H1 (cell line): ENCODE data around the gene EXT2. TPM values are rescaled to one million over a fixed set of nuclear protein-coding genes. Genes with fewer than 3 reads are reported as not detected.

Experiments used
- CTCF ChIA-PET: fragments of 300-600 bp; sonication (Branson Sonifier 250); formaldehyde crosslinking; loops from one replicate; lab custom pipeline; 2021; ENCODE audit not compliant: partially characterized antibody; lab: Charles Lee
- POLR2A ChIA-PET: fragments of 300-600 bp; sonication (Branson Sonifier 250); formaldehyde crosslinking; loops from one replicate; lab custom pipeline; 2021; ENCODE audit warnings: inconsistent platforms; ENCODE audit not compliant: partially characterized antibody; lab: Charles Lee
- DNase-seq, 2 experiments: peaks; one replicate each; pipeline versions ENCODE4 v3.0.0 to v3.0.0-alpha.2; 2010 to 2022; ENCODE audit warnings: low spot score in 2 of 2, low read depth in 1 of 2, mixed read lengths in 1 of 2
- FAIRE-seq: peaks from 2 replicates; lab custom pipeline; 2011; peaks lifted over from hg19 to GRCh38; lab: Jason Lieb, UNC
- H2AFZ ChIP-seq: 2 replicates; pipeline ENCODE4 v1.8.1; 2012; ENCODE audit warnings: low read length, inconsistent platforms
- H2AK5ac ChIP-seq: 2 replicates; pipeline ENCODE4 v1.6.1; 2013; ENCODE audit warnings: low read depth, low read length
- H2BK120ac ChIP-seq: replicated peaks from 2 replicates; pipeline ENCODE3; 2013; ENCODE audit warnings: low read depth, low read length, inconsistent platforms
- H2BK12ac ChIP-seq: 2 replicates; pipeline ENCODE4 v1.6.1; 2013; ENCODE audit warnings: low read depth, low read length
- H2BK15ac ChIP-seq: 2 replicates; pipeline ENCODE4 v1.6.1; 2013; ENCODE audit warnings: low read length
- H2BK20ac ChIP-seq: 2 replicates; pipeline ENCODE4 v1.6.1; 2013; ENCODE audit warnings: low read length
- H2BK5ac ChIP-seq: 2 replicates; pipeline ENCODE4 v1.6.1; 2013; ENCODE audit warnings: low read depth, low read length
- H3K14ac ChIP-seq: 2 replicates; pipeline ENCODE4 v1.6.1; 2013; ENCODE audit warnings: inconsistent platforms; ENCODE audit not compliant: insufficient read length
- H3K18ac ChIP-seq: 2 replicates; pipeline ENCODE4 v1.6.1; 2013; ENCODE audit warnings: low read length; ENCODE audit errors: extremely low read depth
- H3K23ac ChIP-seq: 2 replicates; pipeline ENCODE4 v1.6.1; 2013; ENCODE audit warnings: inconsistent platforms; ENCODE audit not compliant: insufficient read length
- H3K23me2 ChIP-seq: 2 replicates; pipeline ENCODE4 v1.6.1; 2013; ENCODE audit warnings: low read depth, low read length
- H3K27ac ChIP-seq: 2 replicates; pipeline ENCODE4 v1.6.1; 2011; ENCODE audit warnings: low read depth, low read length, inconsistent platforms
- H3K27me3 ChIP-seq, 4 experiments: replicated peaks in 1 of 4; 1 replicate in 1 of 4; 2 replicates in 3 of 4; pipeline versions ENCODE4 v1.6.1 to v1.8.1; 2011 to 2013; ENCODE audit warnings: low read length in 3 of 4, mild to moderate bottlenecking in 3 of 4, inconsistent platforms in 2 of 4, mixed read lengths in 2 of 4, moderate library complexity in 1 of 4; ENCODE audit not compliant: control insufficient read depth in 3 of 4, insufficient read depth in 3 of 4; ENCODE audit errors: extremely low read depth in 1 of 4
- H3K36me3 ChIP-seq, 4 experiments: 2 replicates each; pipeline versions ENCODE4 v1.6.1 to v1.8.1; 2011 to 2013; ENCODE audit warnings: mild to moderate bottlenecking in 4 of 4, low read length in 3 of 4, moderate library complexity in 2 of 4, control low read depth in 1 of 4, inconsistent platforms in 1 of 4; ENCODE audit not compliant: insufficient read depth in 4 of 4, control insufficient read depth in 2 of 4
- H3K4ac ChIP-seq: replicated peaks from 2 replicates; pipeline ENCODE3; 2013; ENCODE audit warnings: low read length, low read depth, mixed read lengths, inconsistent platforms; ENCODE audit not compliant: insufficient read length
- H3K4me1 ChIP-seq, 4 experiments: replicated peaks in 1 of 4; 1 replicate in 1 of 4; 2 replicates in 3 of 4; pipeline versions ENCODE4 v1.6.1 to v1.8.1; 2011 to 2013; ENCODE audit warnings: low read length in 3 of 4, inconsistent platforms in 2 of 4, mixed read lengths in 1 of 4; ENCODE audit not compliant: insufficient read depth in 4 of 4, control insufficient read depth in 3 of 4
- H3K4me2 ChIP-seq, 2 experiments: 2 replicates each; pipeline versions ENCODE4 v1.6.1 to v1.8.1; 2011 to 2013; ENCODE audit warnings: low read depth in 2 of 2, low read length in 2 of 2, control low read depth in 1 of 2, inconsistent platforms in 1 of 2, mild to moderate bottlenecking in 1 of 2; ENCODE audit not compliant: insufficient read depth in 1 of 2
- H3K4me3 ChIP-seq, 4 experiments: fragments of 200-600, 300-600 bp in 1 of 4; sonication (generic), shearing (Covaris generic), sonication (Bioruptor Twin) in 1 of 4; 2 replicates each; pipeline versions ENCODE4 v1.5.1 to v1.8.1; 2011 to 2016; ENCODE audit warnings: low read length in 4 of 4, low read depth in 3 of 4, control low read depth in 2 of 4, inconsistent platforms in 2 of 4, mild to moderate bottlenecking in 2 of 4, mixed read lengths in 1 of 4, moderate library complexity in 1 of 4; ENCODE audit not compliant: insufficient read depth in 2 of 4; ENCODE audit errors: extremely low read depth in 1 of 4
- H3K56ac ChIP-seq: replicated peaks from 2 replicates; pipeline ENCODE3; 2013; ENCODE audit warnings: low read depth, mild to moderate bottlenecking, mixed read lengths, low read length, inconsistent platforms; ENCODE audit not compliant: insufficient read length
- H3K79me1 ChIP-seq: 2 replicates; pipeline ENCODE4 v1.6.1; 2013; ENCODE audit warnings: low read depth, low read length, control low read depth
- H3K79me2 ChIP-seq, 2 experiments: 2 replicates each; pipeline versions ENCODE4 v1.6.1 to v1.8.1; 2012 to 2013; ENCODE audit warnings: low read length in 2 of 2, mild to moderate bottlenecking in 2 of 2, inconsistent platforms in 1 of 2; ENCODE audit not compliant: insufficient read depth in 2 of 2, control insufficient read depth in 1 of 2
- H3K9ac ChIP-seq, 4 experiments: replicated peaks in 1 of 4; 1 replicate in 1 of 4; 2 replicates in 3 of 4; pipeline versions ENCODE4 v1.6.1 to v1.8.1; 2011 to 2013; ENCODE audit warnings: low read depth in 3 of 4, low read length in 3 of 4, control low read depth in 2 of 4, mild to moderate bottlenecking in 2 of 4, moderate library complexity in 2 of 4, inconsistent platforms in 1 of 4; ENCODE audit errors: extremely low read depth in 1 of 4
- H3K9me3 ChIP-seq, 2 experiments: 2 replicates each; pipeline versions ENCODE4 v1.6.1 to v1.8.1; 2012 to 2013; ENCODE audit warnings: mild to moderate bottlenecking in 2 of 2, moderate library complexity in 2 of 2, control low read depth in 1 of 2, inconsistent platforms in 1 of 2, low read depth in 1 of 2, low read length in 1 of 2, mixed read lengths in 1 of 2; ENCODE audit not compliant: insufficient read depth in 2 of 2
- H4K20me1 ChIP-seq, 2 experiments: replicated peaks in 1 of 2; 2 replicates each; pipeline versions ENCODE3 to v1.8.1; 2011 to 2013; ENCODE audit warnings: inconsistent platforms in 2 of 2, low read length in 2 of 2, mild to moderate bottlenecking in 1 of 2; ENCODE audit not compliant: insufficient read depth in 2 of 2, control insufficient read depth in 1 of 2
- H4K5ac ChIP-seq: 2 replicates; pipeline ENCODE4 v1.6.1; 2013; ENCODE audit warnings: low read length, low read depth, mixed read lengths, inconsistent platforms; ENCODE audit not compliant: insufficient read length
- H4K8ac ChIP-seq: 2 replicates; pipeline ENCODE4 v1.8.0; 2013; ENCODE audit warnings: mild to moderate bottlenecking, moderate library complexity, low read length, inconsistent platforms; ENCODE audit not compliant: insufficient read depth; ENCODE audit errors: extremely low read depth
- H4K91ac ChIP-seq: replicated peaks from 2 replicates; pipeline ENCODE3; 2013; ENCODE audit warnings: low read length, mixed read lengths, inconsistent platforms; ENCODE audit not compliant: insufficient read length
- CTCF ChIP-seq, 3 experiments: IDR thresholded peaks; 1 replicate in 2 of 3; 2 replicates in 1 of 3; pipeline versions ENCODE4 v1.5.1 to v1.6.1; 2011; ENCODE audit warnings: low read length in 3 of 3, mild to moderate bottlenecking in 3 of 3, inconsistent platforms in 2 of 3, low read depth in 1 of 3, moderate library complexity in 1 of 3; ENCODE audit not compliant: insufficient read depth in 1 of 3; ENCODE audit errors: control extremely low read depth in 1 of 3
- NRF1 ChIP-seq: IDR thresholded peaks from 2 replicates; pipeline ENCODE4 v1.6.1; 2011; ENCODE audit warnings: mild to moderate bottlenecking, low read depth, low read length, improper control_type of control experiment
- RAD21 ChIP-seq, 2 experiments: IDR thresholded peaks in 1 of 2; conservative IDR thresholded peaks in 1 of 2; 2 replicates each; pipeline ENCODE4 v1.6.1; 2011; ENCODE audit warnings: low read depth in 2 of 2, low read length in 2 of 2, improper control_type of control experiment in 1 of 2, inconsistent platforms in 1 of 2, mild to moderate bottlenecking in 1 of 2, moderate library complexity in 1 of 2
- TBP ChIP-seq: IDR thresholded peaks from 2 replicates; pipeline ENCODE4 v1.6.1; 2011; ENCODE audit warnings: low read depth, low read length, improper control_type of control experiment
- YY1 ChIP-seq: IDR thresholded peaks from 2 replicates; pipeline ENCODE4 v1.6.1; 2011; ENCODE audit warnings: low read depth, mild to moderate bottlenecking, low read length
- WGBS, 2 experiments: shearing (Covaris generic) in 1 of 2; methylation state at CpG; one replicate each; pipeline versions ENCODE4 v1.1.6 to v1.1.7; 2013 to 2015; ENCODE audit warnings: low lambda C conversion rate in 2 of 2, mixed read lengths in 2 of 2, inconsistent platforms in 1 of 2, low coverage in 1 of 2, missing lambda C conversion rate in 1 of 2; ENCODE audit not compliant: insufficient replicate concordance in 2 of 2, insufficient coverage in 1 of 2, insufficient read length in 1 of 2; ENCODE audit errors: extremely low coverage in 1 of 2, missing lambda C conversion rate in 1 of 2; 5-methylcytosine and 5-hydroxymethylcytosine counted together
- polyA plus RNA-seq, 7 experiments: library from polyadenylated mRNA; depleted of rRNA in 3 of 7; stranded (reverse) in 5 of 7; unstranded in 2 of 7; fragments of >200 nt in 5 of 7; fragments of 200-250 nt in 2 of 7; gene quantifications; 1 replicate in 5 of 7; 2 replicates in 1 of 7; 4 replicates in 1 of 7; pipeline versions ENCODE4 v1.2.1 to v1.2.3, GENCODE V29; 2011 to 2013; ENCODE audit warnings: missing spikeins in 2 of 7, mixed read lengths in 2 of 7
- total RNA-seq: library from RNA; stranded (reverse); fragmentation: NEBNext Ultra II Directional; extraction: Animal tissue kit (Norgen Biotek cat#: 25700); gene quantifications from 2 replicates; pipeline ENCODE4 v1.2.1, GENCODE V29; 2021

The EXT2 gene
- total and polyA plus RNA-seq, 2 of the 8 experiments (the other 6 are each of a cell fraction or from before 2014, with no cell fraction given), result 29.8 to 42.8 TPM

- peaks cover 4 to 5% of the 10 kb centered on the region in 2 experiments for H4K20me1 ChIP-seq
- H3K79me2 ChIP-seq, result no peaks in the 10 kb centered on the region
- no peak overlapping the region for H3K27ac ChIP-seq
- H2BK15ac ChIP-seq, result no peak overlapping the region
- WGBS, 2 experiments, result 89% methylated on average over 5 of the region's 5 CpGs; no CpG with 5 or more reads in 1 of the 2 experiments
- POLR2A ChIA-PET, result no interaction called here
- H4K91ac ChIP-seq, result no peak overlapping the region
- H2AFZ ChIP-seq, result no peak overlapping the region
- H3K4me2 ChIP-seq, result no peak overlapping the region
- peaks cover 0 to 10% (median 4%) of the 10 kb centered on the region in 4 experiments; a peak in 6 of 8 replicates for H3K36me3 ChIP-seq
- TF ChIP-seq YY1 (no peak), CTCF (IDR thresholded peaks at IDR 0.05; ENCODE audit: control extremely low read depth in 1 of 3, insufficient read depth in 1 of 3, low read depth in 1 of 3, low read length in 3 of 3) (peak; percentile 57 to 75 (median 70)), TBP (no peak), NRF1 (no peak), RAD21 (IDR thresholded peaks at IDR 0.05 in 1 of 2, conservative IDR thresholded peaks at IDR 0.05 in 1 of 2; ENCODE audit: low read depth in 2 of 2, low read length in 2 of 2) (peak; percentile 61)
- TF ChIP-seq, all 59 proteins: peak for 2
- Histone ChIP-seq H3K23me2 (no peaks in the 10 kb centered on the region), H3K9ac (no peak overlapping the region), H3K27me3 (no peaks in the 10 kb centered on the region), H3K4ac (no peak overlapping the region), H3K18ac (no peak overlapping the region), H3K4me1 (no peaks in the 10 kb centered on the region), H2AK5ac (no peak overlapping the region), H2BK12ac (no peak overlapping the region), H3K4me3 (no peak overlapping the region), H4K5ac (no peak overlapping the region), H3K79me1 (no peaks in the 10 kb centered on the region; the same call in 1 of the 2 replicates), H2BK5ac (no peak overlapping the region), H3K9me3 (no peaks in the 10 kb centered on the region), H3K23ac (no peak overlapping the region), H3K56ac (no peak overlapping the region), H4K8ac (no peak overlapping the region), H3K14ac (no peak overlapping the region), H2BK120ac (no peak overlapping the region), H2BK20ac (no peak overlapping the region)
- DNase-seq (no peak), FAIRE-seq (no peak)
- CTCF ChIA-PET, result interaction anchor here (0.6 to 2.6 kb wide), 24 partner anchors 9 to 239 kb away, joined by 3 to 34 read pairs (median 3); partner anchors contain the start of gene EXT2
Measured at GRCh38 chr11:44120169-44120568, 24.7 kb downstream of the EXT2 start.
